Measurements from ENCODE around the gene SARS2. TPM values are rescaled to one million over a fixed set of nuclear protein-coding genes. Genes with fewer than 3 reads are reported as not detected.
"Not testable (repeated sequence)": the region's sequence is repeated elsewhere in the genome, so short reads cannot be mapped to it uniquely, and the experiment has no call there.

The SARS2 gene
- 10 to 100 TPM; 45.7 to 46.4 TPM for total RNA-seq

- H3K4me3 Mint-ChIP-seq: peak within 1 kb of the TSS; percentile 86
- ATAC-seq (peak; percentile 69), DNase-seq (peak; percentile 95)
- peaks cover 2% of the 10 kb centered on the region for H3K9me3 Mint-ChIP-seq (ENCODE audit: low read depth)
- peak within 1 kb of the TSS; percentile 99 for H3K27ac Mint-ChIP-seq
- H3K27me3 Mint-ChIP-seq: no peaks in the 10 kb centered on the region
- H3K36me3 Mint-ChIP-seq: peaks cover 35% of the 10 kb centered on the region
- CTCF ChIA-PET: interaction anchor here (0.6 to 4.6 kb wide), 61 partner anchors 9 to 555 kb away, joined by 3 to 42 read pairs (median 4); partner anchors contain the start of genes ACTN4, CCER2, ECH1 and EIF3K
- H3K4me1 Mint-ChIP-seq: peaks cover 53% of the 10 kb centered on the region
Observed at GRCh38 chr19:38929929-38930775, at the start of gene SARS2. Gene SARS2, minus strand, starts transcription at chr19:38930763. Its CDS starts 27 bp downstream, at chr19:38930736.

- H3K36me3 Mint-ChIP-seq: peaks cover 8% of the 10 kb centered on the region
- H3K27ac Mint-ChIP-seq: no peak overlapping the region
- H3K4me1 Mint-ChIP-seq: peaks cover 24% of the 10 kb centered on the region
- no peak for ATAC-seq
- no peak for DNase-seq
- H3K4me3 Mint-ChIP-seq: no peak overlapping the region
- peaks cover 9% of the 10 kb centered on the region for H3K9me3 Mint-ChIP-seq (ENCODE audit: low read depth)
- H3K27me3 Mint-ChIP-seq: peaks cover 18% of the 10 kb centered on the region
- CTCF ChIA-PET: no interaction called here
Observed at GRCh38 chr19:38979812-38980211, 49.2 kb upstream of the SARS2 start.

- peak overlapping the region; percentile 68 for H3K27ac Mint-ChIP-seq
- H3K27me3 Mint-ChIP-seq: peaks cover 21% of the 10 kb centered on the region
- DNase-seq: no peak
- CTCF ChIA-PET: no interaction called here
- peaks cover 24% of the 10 kb centered on the region for H3K4me1 Mint-ChIP-seq
- peaks cover 9% of the 10 kb centered on the region for H3K9me3 Mint-ChIP-seq (ENCODE audit: low read depth)
- no peak for ATAC-seq
- peaks cover 8% of the 10 kb centered on the region for H3K36me3 Mint-ChIP-seq
- no peak overlapping the region for H3K4me3 Mint-ChIP-seq
Observed at GRCh38 chr19:38978326-38978689, 47.7 kb upstream of the SARS2 start.

- Mint-ChIP-seq H3K36me3 (peaks cover 8% of the 10 kb centered on the region), H3K4me3 (no peak overlapping the region), H3K9me3 (ENCODE audit: low read depth) (peaks cover 9% of the 10 kb centered on the region), H3K27ac (peak overlapping the region; percentile 68), H3K4me1 (peaks cover 24% of the 10 kb centered on the region), H3K27me3 (peaks cover 21% of the 10 kb centered on the region)
- peak; percentile 94 for ATAC-seq
- peak; percentile 88 for DNase-seq
- CTCF ChIA-PET: interaction anchor here (0.6 to 1.1 kb wide), 6 partner anchors 9 to 320 kb away, joined by 3 read pairs; partner anchors contain the start of gene FBXO27
Observed at GRCh38 chr19:38977445-38978325, 47.1 kb upstream of the SARS2 start.

- peaks cover 7% of the 10 kb centered on the region for H3K9me3 Mint-ChIP-seq (ENCODE audit: low read depth)
- peaks cover 8% of the 10 kb centered on the region for H3K36me3 Mint-ChIP-seq
- H3K4me1 Mint-ChIP-seq: peaks cover 24% of the 10 kb centered on the region
- no peak for DNase-seq
- H3K27me3 Mint-ChIP-seq: peaks cover 21% of the 10 kb centered on the region
- no peak for ATAC-seq
- H3K27ac Mint-ChIP-seq: no peak overlapping the region
- CTCF ChIA-PET: interaction anchor here (1.5 kb wide), 1 partner anchor 13 kb away, joined by 5 read pairs; no protein-coding TSS in a partner anchor
- no peak overlapping the region for H3K4me3 Mint-ChIP-seq
Observed at GRCh38 chr19:38975861-38976271, 45.3 kb upstream of the SARS2 start.

GRCh38 chr19:38975214-38975860 is 44.8 kb upstream of the SARS2 start, which contains the start of gene FBXO17:
Gene FBXO17, minus strand, starts transcription at chr19:38975742. Its CDS starts 25,423 bp downstream, at chr19:38950319.
- Mint-ChIP-seq H3K4me3 (no peak within 1 kb of the TSS), H3K27ac (no peak within 1 kb of the TSS), H3K27me3 (peaks cover 23% of the 10 kb centered on the region), H3K36me3 (peaks cover 4% of the 10 kb centered on the region), H3K9me3 (ENCODE audit: low read depth) (peaks cover 3% of the 10 kb centered on the region), H3K4me1 (peaks cover 24% of the 10 kb centered on the region)
- DNase-seq (no peak), ATAC-seq (no peak)
- CTCF ChIA-PET: interaction anchor here (1.5 kb wide), 1 partner anchor 13 kb away, joined by 5 read pairs; no protein-coding TSS in a partner anchor

- Mint-ChIP-seq H3K27ac (no peak overlapping the region), H3K27me3 (peaks cover 26% of the 10 kb centered on the region), H3K4me3 (no peak overlapping the region), H3K4me1 (peaks cover 24% of the 10 kb centered on the region), H3K36me3 (peaks cover under 1% of the 10 kb centered on the region), H3K9me3 (ENCODE audit: low read depth) (peaks cover under 1% of the 10 kb centered on the region)
- CTCF ChIA-PET: interaction anchor here (1.5 kb wide), 1 partner anchor 12 kb away, joined by 5 read pairs; no protein-coding TSS in a partner anchor
- DNase-seq (no peak), ATAC-seq (no peak)
Observed at GRCh38 chr19:38974624-38975213, 44.2 kb upstream of the SARS2 start.

GRCh38 chr19:38971672-38972071 is 41.1 kb upstream of the SARS2 start:
- peaks cover 5% of the 10 kb centered on the region for H3K4me1 Mint-ChIP-seq
- no peak overlapping the region for H3K4me3 Mint-ChIP-seq
- H3K27ac Mint-ChIP-seq: no peak overlapping the region
- ATAC-seq: no peak
- CTCF ChIA-PET: interaction anchor here (1.0 kb wide), 1 partner anchor 10 kb away, joined by 3 read pairs; no protein-coding TSS in a partner anchor
- H3K36me3 Mint-ChIP-seq: no peaks in the 10 kb centered on the region
- no peak for DNase-seq
- H3K9me3 Mint-ChIP-seq (ENCODE audit: low read depth): no peaks in the 10 kb centered on the region
- peaks cover 35% of the 10 kb centered on the region for H3K27me3 Mint-ChIP-seq

- H3K27ac Mint-ChIP-seq: no peak overlapping the region
- CTCF ChIA-PET: interaction anchor here (1.0 to 1.7 kb wide), 2 partner anchors 9 to 81 kb away, joined by 3 to 6 read pairs; no protein-coding TSS in a partner anchor
- ATAC-seq (no peak), DNase-seq (no peak)
- H3K4me3 Mint-ChIP-seq: no peak overlapping the region
- no peaks in the 10 kb centered on the region for H3K9me3 Mint-ChIP-seq (ENCODE audit: low read depth)
- H3K27me3 Mint-ChIP-seq: peaks cover 33% of the 10 kb centered on the region
- H3K4me1 Mint-ChIP-seq: peaks cover under 1% of the 10 kb centered on the region
- no peaks in the 10 kb centered on the region for H3K36me3 Mint-ChIP-seq
Observed at GRCh38 chr19:38970664-38971532, 40.3 kb upstream of the SARS2 start.

GRCh38 chr19:38966149-38966548 is 35.6 kb upstream of the SARS2 start:
- H3K27ac Mint-ChIP-seq; H3K36me3 Mint-ChIP-seq; H3K4me1 Mint-ChIP-seq; ATAC-seq; DNase-seq; H3K9me3 Mint-ChIP-seq (ENCODE audit: low read depth); H3K4me3 Mint-ChIP-seq: not testable (repeated sequence)
- CTCF ChIA-PET: interaction anchor here (1.2 kb wide), 1 partner anchor 14 kb away, joined by 3 read pairs; no protein-coding TSS in a partner anchor
- peaks cover 32% of the 10 kb centered on the region for H3K27me3 Mint-ChIP-seq

GRCh38 chr19:38964738-38965137 is 34.2 kb upstream of the SARS2 start:
- peaks cover 29% of the 10 kb centered on the region for H3K27me3 Mint-ChIP-seq
- no peaks in the 10 kb centered on the region for H3K9me3 Mint-ChIP-seq (ENCODE audit: low read depth)
- H3K4me3 Mint-ChIP-seq: no peak overlapping the region
- no peaks in the 10 kb centered on the region for H3K36me3 Mint-ChIP-seq
- CTCF ChIA-PET: no interaction called here
- ATAC-seq: no peak
- no peak for DNase-seq
- H3K27ac Mint-ChIP-seq: no peak overlapping the region
- peaks cover 3% of the 10 kb centered on the region for H3K4me1 Mint-ChIP-seq
